Endothelial cell of umbilical vein (primary cell): ENCODE results near the gene KCNMB4. TPM values are rescaled to one million over a fixed set of nuclear protein-coding genes. Genes with fewer than 3 reads are reported as not detected.

Experiments
- BruUV-seq: library from RNA; stranded (reverse); fragments of 400-500 nt; replicated peaks from 2 replicates; lab custom pipeline; 2021; lab: Mats Ljungman, UMichigan
- CTCF ChIA-PET: fragments of 300-600, 350-600 bp; sonication (Branson Sonifier 250); formaldehyde crosslinking; loops from one replicate; lab custom pipeline; 2021; ENCODE audit warnings: antibody characterized with exemption, inconsistent platforms; lab: Charles Lee
- POLR2A ChIA-PET: fragments of 300-600, 350-600 bp; sonication (Branson Sonifier 250); formaldehyde crosslinking; loops from one replicate; lab custom pipeline; 2021; ENCODE audit warnings: antibody characterized with exemption, inconsistent platforms; lab: Charles Lee
- DNase-seq: peaks from one replicate; pipeline ENCODE4 v3.0.0-alpha.2; 2011; ENCODE audit warnings: low read depth, low spot score
- FAIRE-seq: peaks from 2 replicates; lab custom pipeline; 2011; peaks lifted over from hg19 to GRCh38; lab: Jason Lieb, UNC
- H2AFZ ChIP-seq: 2 replicates; pipeline ENCODE4 v1.6.0; 2012; ENCODE audit warnings: low read depth, low read length, control low read depth, inconsistent platforms
- H3K27ac ChIP-seq: 2 replicates; pipeline ENCODE4 v1.5.1; 2011; ENCODE audit warnings: low read depth, mild to moderate bottlenecking, control low read depth, low read length, moderate library complexity; ENCODE audit not compliant: insufficient read depth
- H3K27me3 ChIP-seq, 2 experiments: 2 replicates each; pipeline versions ENCODE4 v1.6.0 to v1.6.1; 2011; ENCODE audit warnings: low read length in 2 of 2, mixed read lengths in 1 of 2; ENCODE audit not compliant: control insufficient read depth in 2 of 2, insufficient read depth in 2 of 2
- H3K36me3 ChIP-seq, 2 experiments: 2 replicates in 1 of 2; 3 replicates in 1 of 2; pipeline ENCODE4 v1.5.1; 2011; ENCODE audit warnings: low read length in 2 of 2, mild to moderate bottlenecking in 1 of 2, moderate library complexity in 1 of 2; ENCODE audit not compliant: control insufficient read depth in 2 of 2, insufficient read depth in 2 of 2; ENCODE audit errors: extremely low read depth in 1 of 2
- H3K4me1 ChIP-seq: 3 replicates; pipeline ENCODE4 v1.5.1; 2011; ENCODE audit warnings: mild to moderate bottlenecking, low read length; ENCODE audit not compliant: control insufficient read depth, insufficient read depth; ENCODE audit errors: extremely low read depth
- H3K4me2 ChIP-seq: 2 replicates; pipeline ENCODE4 v1.6.1; 2011; ENCODE audit warnings: low read length, control low read depth, mixed read lengths; ENCODE audit not compliant: insufficient read depth
- H3K4me3 ChIP-seq, 3 experiments: fragments of 200-600 bp in 1 of 3; sonication (generic), shearing (Covaris generic) in 1 of 3; replicated peaks in 1 of 3; 2 replicates each; pipeline ENCODE4 v1.5.1; 2011 to 2016; ENCODE audit warnings: control low read depth in 3 of 3, low read length in 3 of 3, mild to moderate bottlenecking in 2 of 3, inconsistent platforms in 1 of 3, low read depth in 1 of 3, moderate library complexity in 1 of 3; ENCODE audit not compliant: insufficient read depth in 1 of 3
- H3K79me2 ChIP-seq: 2 replicates; pipeline ENCODE4 v1.6.0; 2012; ENCODE audit warnings: low read length, inconsistent platforms; ENCODE audit not compliant: control insufficient read depth, insufficient read depth
- H3K9ac ChIP-seq: replicated peaks from 2 replicates; pipeline ENCODE3; 2011; ENCODE audit warnings: low read length, control low read depth; ENCODE audit not compliant: insufficient read depth; ENCODE audit errors: extremely low read depth
- H3K9me1 ChIP-seq: replicated peaks from 3 replicates; pipeline ENCODE4 v1.6.0; 2011; ENCODE audit warnings: mild to moderate bottlenecking, low read length; ENCODE audit not compliant: control insufficient read depth, insufficient read depth; ENCODE audit errors: extremely low read depth
- H3K9me3 ChIP-seq: replicated peaks from 2 replicates; pipeline ENCODE4 v1.5.1; 2012; ENCODE audit warnings: low read length, inconsistent platforms; ENCODE audit not compliant: control insufficient read depth, insufficient read depth
- H4K20me1 ChIP-seq: replicated peaks from 2 replicates; pipeline ENCODE3; 2011; ENCODE audit warnings: mild to moderate bottlenecking, low read length; ENCODE audit not compliant: control insufficient read depth, insufficient read depth; ENCODE audit errors: extremely low read depth
- EZH2 ChIP-seq: IDR thresholded peaks from 2 replicates; pipeline ENCODE4 v1.6.1; 2012; ENCODE audit warnings: borderline replicate concordance, low read depth, mild to moderate bottlenecking, moderate library complexity, low read length, inconsistent platforms; ENCODE audit not compliant: severe bottlenecking
- FOS ChIP-seq: IDR thresholded peaks from 2 replicates; pipeline ENCODE4 v1.6.1; 2011; ENCODE audit warnings: mild to moderate bottlenecking, low read length, moderate library complexity, borderline replicate concordance; ENCODE audit not compliant: insufficient read depth
- GATA2 ChIP-seq: IDR thresholded peaks from 2 replicates; pipeline ENCODE4 v1.7.0; 2011; ENCODE audit warnings: low read depth, mild to moderate bottlenecking, moderate library complexity, mixed read lengths, low read length; ENCODE audit not compliant: insufficient read length, insufficient read depth
- JUN ChIP-seq: IDR thresholded peaks from 2 replicates; pipeline ENCODE4 v1.6.1; 2011; ENCODE audit warnings: borderline replicate concordance, low read depth; ENCODE audit not compliant: insufficient read length, insufficient read depth
- MYC ChIP-seq: IDR thresholded peaks from one replicate; pipeline ENCODE4 v1.6.1; 2011; ENCODE audit warnings: mild to moderate bottlenecking, low read depth, low read length
- POLR2A ChIP-seq: IDR thresholded peaks from 2 replicates; pipeline ENCODE4 v1.6.1; 2012; ENCODE audit warnings: low read depth, mild to moderate bottlenecking, control low read depth, low read length
- POLR2AphosphoS5 ChIP-seq: IDR thresholded peaks from 2 replicates; pipeline ENCODE4 v1.6.1; 2012; ENCODE audit warnings: low read depth, mild to moderate bottlenecking, control low read depth, low read length, moderate library complexity; ENCODE audit not compliant: insufficient read depth
- dilution Hi-C: fragments of 300-500 bp; cut with MboI; formaldehyde crosslinking; loops from one replicate; pipeline ENCODE4 v1.15.0; 2019; ENCODE audit warnings: low sequenced_read_pairs; ENCODE audit not compliant: extremely low pct_ligation_motif_present
- intact Hi-C: fragments of 100-400 bp; cut with micrococcal nuclease; formaldehyde crosslinking; loops from one replicate; pipeline ENCODE4 v1.10.0; 2022
- polyA plus RNA-seq, 4 experiments: library from polyadenylated mRNA; depleted of rRNA in 3 of 4; stranded (reverse) in 3 of 4; unstranded in 1 of 4; fragments of >200 nt; gene quantifications; 2 replicates each; pipeline versions ENCODE4 v1.2.1 to v1.2.3, GENCODE V29; 2011 to 2012; ENCODE audit warnings: missing spikeins in 1 of 4
- total RNA-seq: library from RNA; stranded (reverse); gene quantifications from 2 replicates; pipeline ENCODE4 v1.2.3, GENCODE V29; 2021
- TF ChIP-seq, protein P1 (sequence below), 2 donors: IDR thresholded peaks; 1 replicate in 1 of 2; 2 replicates in 1 of 2; pipeline ENCODE4 v1.5.1; 2011; ENCODE audit warnings: low read length in 2 of 2, mild to moderate bottlenecking in 2 of 2, moderate library complexity in 2 of 2, control low read depth in 1 of 2, inconsistent platforms in 1 of 2, low read depth in 1 of 2; ENCODE audit not compliant: insufficient read depth in 1 of 2; ENCODE audit errors: extremely low read depth in 1 of 2
- TF ChIP-seq, protein P2 (sequence below): IDR thresholded peaks from 2 replicates; pipeline ENCODE4 v1.6.1; 2011; ENCODE audit not compliant: insufficient read depth, insufficient read length

KCNMB4 gene
- total and polyA plus RNA-seq, 2 donors (not counting 3 experiments of a cell fraction or from before 2014, with no cell fraction given) = 0.97 to 2.0 TPM

DNA sequence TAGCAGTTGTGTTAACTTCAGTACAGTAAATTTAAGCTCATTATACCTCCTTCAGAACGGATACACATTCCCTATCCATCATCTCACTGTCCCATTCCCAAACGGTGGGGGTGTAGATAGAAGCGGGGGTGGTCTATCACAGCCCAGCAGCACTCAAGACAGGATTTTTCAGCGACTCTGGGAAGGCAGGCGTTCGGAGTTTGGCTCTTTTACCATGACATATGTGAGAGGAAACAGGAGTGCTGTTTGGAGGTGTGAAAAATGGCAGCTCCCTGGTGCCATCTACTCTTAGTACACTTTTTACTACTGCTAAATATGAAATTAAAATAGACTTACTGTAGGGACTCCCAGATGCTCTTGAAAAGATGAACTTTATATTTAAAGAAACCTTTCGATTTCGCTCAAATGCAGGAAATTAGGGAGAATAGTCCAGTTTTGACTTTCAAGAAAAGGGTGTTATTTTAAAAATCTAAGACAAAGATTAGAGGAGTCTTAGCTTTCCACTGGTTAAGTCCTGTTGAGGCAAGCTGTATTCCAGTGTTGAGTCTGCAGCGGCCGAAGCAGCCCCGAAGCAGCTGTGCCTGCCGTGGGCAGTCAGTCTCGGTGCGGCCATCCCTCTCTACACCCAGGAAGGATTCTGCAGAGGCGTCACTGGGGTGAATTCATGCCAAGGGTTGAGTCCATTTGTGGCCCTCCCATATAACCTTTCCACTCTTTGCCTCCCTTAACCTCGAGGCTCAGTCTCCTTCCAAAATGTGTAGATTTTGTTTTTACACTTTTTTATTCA, 42.1 kb downstream of the KCNMB4 start:
- BruUV-seq = no TSS peak
- Histone ChIP-seq H3K9me1 (no peaks in the 10 kb centered on the region), H3K9me3 (no peaks in the 10 kb centered on the region), H3K27ac (no peak overlapping the region), H3K9ac (no peak overlapping the region), H3K27me3 (peaks cover 2 to 8% of the 10 kb centered on the region in 2 experiments), H3K36me3 (no peaks in the 10 kb centered on the region), H2AFZ (no peak overlapping the region), H3K4me1 (no peaks in the 10 kb centered on the region), H3K4me3 (no peak overlapping the region), H3K79me2 (no peaks in the 10 kb centered on the region), H4K20me1 (no peaks in the 10 kb centered on the region), H3K4me2 (no peak overlapping the region)
- intact Hi-C loops = no loop called here
- DNase-seq (no peak), FAIRE-seq (no peak)
- TF ChIP-seq, protein P1, sequence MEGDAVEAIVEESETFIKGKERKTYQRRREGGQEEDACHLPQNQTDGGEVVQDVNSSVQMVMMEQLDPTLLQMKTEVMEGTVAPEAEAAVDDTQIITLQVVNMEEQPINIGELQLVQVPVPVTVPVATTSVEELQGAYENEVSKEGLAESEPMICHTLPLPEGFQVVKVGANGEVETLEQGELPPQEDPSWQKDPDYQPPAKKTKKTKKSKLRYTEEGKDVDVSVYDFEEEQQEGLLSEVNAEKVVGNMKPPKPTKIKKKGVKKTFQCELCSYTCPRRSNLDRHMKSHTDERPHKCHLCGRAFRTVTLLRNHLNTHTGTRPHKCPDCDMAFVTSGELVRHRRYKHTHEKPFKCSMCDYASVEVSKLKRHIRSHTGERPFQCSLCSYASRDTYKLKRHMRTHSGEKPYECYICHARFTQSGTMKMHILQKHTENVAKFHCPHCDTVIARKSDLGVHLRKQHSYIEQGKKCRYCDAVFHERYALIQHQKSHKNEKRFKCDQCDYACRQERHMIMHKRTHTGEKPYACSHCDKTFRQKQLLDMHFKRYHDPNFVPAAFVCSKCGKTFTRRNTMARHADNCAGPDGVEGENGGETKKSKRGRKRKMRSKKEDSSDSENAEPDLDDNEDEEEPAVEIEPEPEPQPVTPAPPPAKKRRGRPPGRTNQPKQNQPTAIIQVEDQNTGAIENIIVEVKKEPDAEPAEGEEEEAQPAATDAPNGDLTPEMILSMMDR (IDR thresholded peaks at IDR 0.05; ENCODE audit: extremely low read depth in 1 of 2, insufficient read depth in 1 of 2, low read depth in 1 of 2, low read length in 2 of 2) = no peak
- no peak for TF ChIP-seq POLR2AphosphoS5
- dilution Hi-C loops = no loop called here
- CTCF ChIA-PET = interaction anchor here (0.9 to 1.0 kb wide), 2 partner anchors 16 to 22 kb away, joined by 3 read pairs; no protein-coding TSS in a partner anchor
- POLR2A ChIA-PET = no interaction called here

DNA sequence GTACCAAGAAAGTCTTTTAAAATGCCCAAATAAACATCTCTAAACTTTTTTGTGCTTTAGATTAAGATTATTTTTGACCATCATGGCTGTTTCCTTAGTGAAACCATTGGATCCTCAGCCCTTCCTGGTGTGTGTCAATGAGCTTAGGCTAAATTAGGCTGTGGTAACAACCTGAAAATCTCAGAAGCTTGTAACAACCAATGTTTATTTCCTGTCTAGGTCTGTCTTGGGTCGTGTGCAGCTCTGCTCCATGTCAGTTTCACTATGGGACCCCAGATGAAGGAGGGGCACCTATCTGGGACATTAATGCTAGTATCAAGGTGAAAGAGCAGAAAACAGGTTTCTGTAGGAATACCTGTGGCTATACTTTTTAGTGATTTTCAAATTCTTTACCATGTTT, 49.9 kb downstream of the KCNMB4 start:
- H3K9me3 ChIP-seq = no peaks in the 10 kb centered on the region
- H3K4me3 ChIP-seq = no peak overlapping the region
- no peak overlapping the region for H2AFZ ChIP-seq
- DNase-seq (no peak), FAIRE-seq (no peak)
- H3K79me2 ChIP-seq = no peaks in the 10 kb centered on the region
- no peaks in the 10 kb centered on the region for H4K20me1 ChIP-seq
- H3K9ac ChIP-seq = no peak overlapping the region
- no peaks in the 10 kb centered on the region for H3K36me3 ChIP-seq
- ChIA-PET POLR2A (no interaction called here), CTCF (no interaction called here)
- TF ChIP-seq, protein P2, sequence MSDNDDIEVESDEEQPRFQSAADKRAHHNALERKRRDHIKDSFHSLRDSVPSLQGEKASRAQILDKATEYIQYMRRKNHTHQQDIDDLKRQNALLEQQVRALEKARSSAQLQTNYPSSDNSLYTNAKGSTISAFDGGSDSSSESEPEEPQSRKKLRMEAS = no peak
- TF ChIP-seq JUN (no peak), MYC (no peak), EZH2 (no peak), POLR2A (no peak), POLR2AphosphoS5 (no peak), FOS (no peak), GATA2 (no peak)
- TF ChIP-seq, protein P1 (IDR thresholded peaks at IDR 0.05; ENCODE audit: extremely low read depth in 1 of 2, insufficient read depth in 1 of 2, low read depth in 1 of 2, low read length in 2 of 2) = no peak
- BruUV-seq = no TSS peak
- H3K4me2 ChIP-seq = no peak overlapping the region
- intact Hi-C loops (no loop called here), dilution Hi-C loops (no loop called here)
- H3K4me1 ChIP-seq = no peaks in the 10 kb centered on the region
- H3K9me1 ChIP-seq = no peaks in the 10 kb centered on the region
- no peak overlapping the region for H3K27ac ChIP-seq
- peaks cover 0 to 7% of the 10 kb centered on the region in 2 experiments for H3K27me3 ChIP-seq
